ENCODE data around the gene ADCY5.

DNA sequence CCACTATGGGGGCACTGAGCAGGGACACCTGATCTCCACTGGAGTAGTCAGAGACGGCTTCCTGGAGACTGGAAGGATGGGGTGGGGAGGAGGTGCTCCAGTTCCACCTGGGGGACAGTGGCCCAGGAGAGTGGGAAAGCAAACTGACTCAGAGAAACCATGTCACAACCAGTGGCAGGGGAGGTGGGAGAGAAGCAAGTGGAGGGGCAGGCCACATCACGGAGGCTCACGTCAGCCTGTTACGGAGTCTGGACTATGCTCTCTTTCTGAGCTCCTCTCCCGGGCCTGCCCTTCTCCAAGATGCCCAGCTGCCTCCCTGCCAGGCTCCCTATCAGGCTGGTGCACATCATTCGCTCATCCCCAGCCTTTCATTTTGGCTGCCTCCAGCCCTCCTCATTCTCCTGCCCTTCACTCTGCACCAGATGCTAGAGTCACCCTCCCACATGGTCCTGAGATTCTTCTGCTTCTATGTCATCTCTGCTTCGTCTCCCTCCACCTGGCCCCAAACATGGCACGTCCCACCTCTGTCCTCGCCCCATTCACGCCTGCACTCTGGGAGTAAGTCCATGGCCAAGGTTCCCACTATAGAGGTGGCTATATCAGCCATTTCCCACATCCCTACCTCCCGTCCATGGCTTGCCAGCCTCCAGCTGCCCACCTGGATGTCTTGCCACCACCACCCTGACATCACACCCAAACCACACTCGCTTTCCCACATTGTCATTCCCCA lies 100.3 kb downstream of the ADCY5 start:
- no peak for TF ChIP-seq EP300 (IDR thresholded peaks at IDR 0.05)
- no peak for TF ChIP-seq POLR2A (IDR thresholded peaks at IDR 0.05; ENCODE audit: low read length)
- TF ChIP-seq, protein P1, sequence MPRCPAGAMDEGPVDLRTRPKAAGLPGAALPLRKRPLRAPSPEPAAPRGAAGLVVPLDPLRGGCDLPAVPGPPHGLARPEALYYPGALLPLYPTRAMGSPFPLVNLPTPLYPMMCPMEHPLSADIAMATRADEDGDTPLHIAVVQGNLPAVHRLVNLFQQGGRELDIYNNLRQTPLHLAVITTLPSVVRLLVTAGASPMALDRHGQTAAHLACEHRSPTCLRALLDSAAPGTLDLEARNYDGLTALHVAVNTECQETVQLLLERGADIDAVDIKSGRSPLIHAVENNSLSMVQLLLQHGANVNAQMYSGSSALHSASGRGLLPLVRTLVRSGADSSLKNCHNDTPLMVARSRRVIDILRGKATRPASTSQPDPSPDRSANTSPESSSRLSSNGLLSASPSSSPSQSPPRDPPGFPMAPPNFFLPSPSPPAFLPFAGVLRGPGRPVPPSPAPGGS (IDR thresholded peaks at IDR 0.05), result no peak
- no peak for TF ChIP-seq CEBPB (IDR thresholded peaks at IDR 0.05)
- TF ChIP-seq, protein P2, sequence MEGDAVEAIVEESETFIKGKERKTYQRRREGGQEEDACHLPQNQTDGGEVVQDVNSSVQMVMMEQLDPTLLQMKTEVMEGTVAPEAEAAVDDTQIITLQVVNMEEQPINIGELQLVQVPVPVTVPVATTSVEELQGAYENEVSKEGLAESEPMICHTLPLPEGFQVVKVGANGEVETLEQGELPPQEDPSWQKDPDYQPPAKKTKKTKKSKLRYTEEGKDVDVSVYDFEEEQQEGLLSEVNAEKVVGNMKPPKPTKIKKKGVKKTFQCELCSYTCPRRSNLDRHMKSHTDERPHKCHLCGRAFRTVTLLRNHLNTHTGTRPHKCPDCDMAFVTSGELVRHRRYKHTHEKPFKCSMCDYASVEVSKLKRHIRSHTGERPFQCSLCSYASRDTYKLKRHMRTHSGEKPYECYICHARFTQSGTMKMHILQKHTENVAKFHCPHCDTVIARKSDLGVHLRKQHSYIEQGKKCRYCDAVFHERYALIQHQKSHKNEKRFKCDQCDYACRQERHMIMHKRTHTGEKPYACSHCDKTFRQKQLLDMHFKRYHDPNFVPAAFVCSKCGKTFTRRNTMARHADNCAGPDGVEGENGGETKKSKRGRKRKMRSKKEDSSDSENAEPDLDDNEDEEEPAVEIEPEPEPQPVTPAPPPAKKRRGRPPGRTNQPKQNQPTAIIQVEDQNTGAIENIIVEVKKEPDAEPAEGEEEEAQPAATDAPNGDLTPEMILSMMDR (IDR thresholded peaks at IDR 0.05), result no peak
- no peak for TF ChIP-seq MYC (IDR thresholded peaks at IDR 0.05; ENCODE audit: borderline replicate concordance, low read length)
- TF ChIP-seq, protein P3, sequence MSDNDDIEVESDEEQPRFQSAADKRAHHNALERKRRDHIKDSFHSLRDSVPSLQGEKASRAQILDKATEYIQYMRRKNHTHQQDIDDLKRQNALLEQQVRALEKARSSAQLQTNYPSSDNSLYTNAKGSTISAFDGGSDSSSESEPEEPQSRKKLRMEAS (IDR thresholded peaks at IDR 0.05), result no peak
- no peak for TF ChIP-seq CHD2 (IDR thresholded peaks at IDR 0.05; ENCODE audit: low read length, partially characterized antibody)

Measured in A549 (cell line).